HS-27A (cell line): ENCODE measurements around the gene KRTAP16-1.
"Not testable (repeated sequence)": the region's sequence is repeated elsewhere in the genome, so short reads cannot be mapped to it uniquely, and the experiment has no call there.

ENCODE experiments used
- DNase-seq: peaks from one replicate; pipeline ENCODE4 v3.0.0-alpha.2; 2012; ENCODE audit warnings: low read depth, missing footprints

Gene KRTAP16-1, protein sequence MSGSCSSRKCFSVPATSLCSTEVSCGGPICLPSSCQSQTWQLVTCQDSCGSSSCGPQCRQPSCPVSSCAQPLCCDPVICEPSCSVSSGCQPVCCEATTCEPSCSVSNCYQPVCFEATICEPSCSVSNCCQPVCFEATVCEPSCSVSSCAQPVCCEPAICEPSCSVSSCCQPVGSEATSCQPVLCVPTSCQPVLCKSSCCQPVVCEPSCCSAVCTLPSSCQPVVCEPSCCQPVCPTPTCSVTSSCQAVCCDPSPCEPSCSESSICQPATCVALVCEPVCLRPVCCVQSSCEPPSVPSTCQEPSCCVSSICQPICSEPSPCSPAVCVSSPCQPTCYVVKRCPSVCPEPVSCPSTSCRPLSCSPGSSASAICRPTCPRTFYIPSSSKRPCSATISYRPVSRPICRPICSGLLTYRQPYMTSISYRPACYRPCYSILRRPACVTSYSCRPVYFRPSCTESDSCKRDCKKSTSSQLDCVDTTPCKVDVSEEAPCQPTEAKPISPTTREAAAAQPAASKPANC

DNA sequence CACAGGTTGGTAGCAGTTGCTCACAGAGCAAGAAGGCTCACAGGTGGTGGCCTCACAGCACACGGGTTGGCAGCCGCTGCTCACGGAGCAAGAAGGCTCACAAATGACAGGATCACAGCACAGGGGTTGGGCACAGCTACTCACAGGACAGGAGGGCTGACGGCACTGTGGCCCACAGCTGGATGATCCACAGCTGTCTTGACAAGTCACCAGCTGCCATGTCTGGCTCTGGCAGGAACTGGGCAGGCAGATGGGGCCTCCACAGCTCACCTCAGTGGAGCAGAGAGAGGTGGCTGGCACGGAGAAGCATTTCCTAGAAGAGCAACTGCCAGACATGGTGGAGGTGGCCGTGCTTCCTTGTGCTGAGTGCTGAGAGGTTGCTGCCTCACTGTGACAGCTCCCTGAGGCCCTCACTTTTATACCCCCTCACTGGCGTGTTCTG, at the start of gene KRTAP16-1:
Gene KRTAP16-1 (minus strand): TSS at position 392 of the 442 bp plus-strand sequence. CDS start 56 bp downstream, at position 336.
- DNase-seq = no peak

DNA sequence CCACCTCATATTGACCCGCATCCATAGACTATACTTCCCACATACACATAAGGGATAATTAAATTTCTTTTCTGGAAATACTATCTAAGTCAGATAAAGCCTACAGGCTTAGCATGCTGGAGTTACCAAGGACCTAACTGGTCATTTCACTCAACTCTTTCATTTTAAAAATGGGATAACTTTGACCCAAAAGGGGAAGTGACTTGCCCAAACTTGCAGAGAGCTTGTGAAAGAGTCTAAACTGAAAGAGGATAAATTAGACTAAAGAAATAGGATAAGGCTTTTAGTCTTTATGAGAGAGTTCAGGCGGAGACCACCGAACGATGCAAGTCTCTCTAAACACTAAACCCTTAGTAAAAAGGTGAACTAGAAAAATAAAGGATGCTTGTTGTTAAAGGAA, 45.4 kb upstream of the KRTAP16-1 start:
- DNase-seq = no peak

DNA sequence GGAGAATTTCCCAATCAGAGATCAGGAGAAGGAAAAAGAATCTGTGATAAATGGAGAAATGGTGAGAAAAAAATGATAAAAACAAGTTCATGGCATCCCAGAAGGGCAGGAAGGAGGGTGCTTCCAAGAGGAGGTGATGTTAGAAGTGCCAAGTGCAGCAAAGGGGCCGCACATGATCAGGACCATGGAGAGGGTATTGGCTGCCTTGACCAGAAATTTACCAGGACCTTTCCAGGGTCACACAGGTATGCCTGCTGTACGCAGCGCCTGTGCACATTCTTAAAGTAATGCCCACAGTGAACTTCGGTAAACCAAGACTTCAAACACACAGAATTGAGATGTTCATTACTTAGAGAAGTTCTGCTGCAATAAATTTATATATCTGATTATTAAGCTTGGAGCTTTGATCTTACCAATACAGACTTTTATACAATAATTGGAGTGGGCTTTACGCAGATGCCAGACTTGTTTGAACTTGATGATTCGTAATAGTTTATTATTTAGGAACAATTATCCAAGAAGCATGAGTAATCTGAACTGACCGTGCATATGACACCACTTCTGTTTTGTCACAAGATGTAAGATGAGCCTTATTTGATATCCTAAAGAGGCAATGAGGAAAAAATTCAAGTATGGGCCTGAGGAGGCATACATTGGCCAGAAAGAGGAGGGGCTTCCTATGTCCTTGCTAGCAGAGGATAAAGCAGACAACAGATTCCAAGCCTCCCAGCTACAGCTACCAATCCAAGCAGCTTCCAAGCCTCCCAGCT, 43.7 kb upstream of the KRTAP16-1 start:
- no peak for DNase-seq

DNA sequence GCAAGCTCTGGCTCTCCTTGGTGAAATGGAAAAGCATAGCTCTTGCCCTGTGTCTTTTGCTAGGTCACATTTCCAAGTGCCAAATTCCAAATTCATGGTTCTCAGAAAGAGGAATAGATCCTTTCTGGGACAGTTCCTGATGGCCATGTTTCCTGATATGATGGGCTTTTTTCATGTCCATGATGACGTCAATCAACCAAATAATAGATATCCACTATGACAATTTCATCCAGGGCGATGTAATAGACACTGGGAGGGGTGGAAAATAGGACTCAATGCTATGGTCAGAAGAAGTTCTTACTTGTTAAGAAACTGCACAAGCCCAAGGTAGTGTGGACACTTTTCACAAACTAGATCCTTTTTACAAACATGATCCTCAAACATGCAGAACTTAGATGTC, 42.1 kb upstream of the KRTAP16-1 start:
- DNase-seq = no peak

DNA sequence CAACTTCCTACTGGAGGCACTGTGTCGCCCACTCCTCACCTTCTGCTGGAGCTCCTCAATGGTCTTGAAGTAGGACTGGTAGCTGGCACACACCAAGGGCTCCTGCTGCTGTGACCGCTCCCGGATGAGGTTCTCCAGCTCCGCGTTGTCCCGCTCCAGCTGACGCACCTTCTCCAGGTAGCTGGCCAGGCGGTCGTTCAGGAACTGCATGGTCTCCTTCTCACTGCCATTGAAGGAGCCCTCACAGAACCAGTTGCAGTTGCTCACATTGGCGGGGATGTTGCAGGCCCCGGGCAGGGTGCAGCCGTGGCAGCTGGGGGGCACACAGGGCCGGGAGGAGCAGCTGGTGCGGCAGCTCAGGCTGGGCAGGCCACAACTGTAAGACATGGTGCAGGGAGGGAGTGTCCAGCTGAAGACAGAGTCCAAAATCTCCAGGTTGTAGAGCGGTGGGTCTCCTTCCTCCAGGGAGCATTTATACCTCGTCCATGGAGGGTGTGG, 41.3 kb upstream of the KRTAP16-1 start, which contains the start of gene KRT33A:
Gene KRT33A (minus strand): TSS at position 448 of the 498 bp plus-strand sequence. CDS start 61 bp downstream, at position 387.
- DNase-seq = not testable (repeated sequence)

DNA sequence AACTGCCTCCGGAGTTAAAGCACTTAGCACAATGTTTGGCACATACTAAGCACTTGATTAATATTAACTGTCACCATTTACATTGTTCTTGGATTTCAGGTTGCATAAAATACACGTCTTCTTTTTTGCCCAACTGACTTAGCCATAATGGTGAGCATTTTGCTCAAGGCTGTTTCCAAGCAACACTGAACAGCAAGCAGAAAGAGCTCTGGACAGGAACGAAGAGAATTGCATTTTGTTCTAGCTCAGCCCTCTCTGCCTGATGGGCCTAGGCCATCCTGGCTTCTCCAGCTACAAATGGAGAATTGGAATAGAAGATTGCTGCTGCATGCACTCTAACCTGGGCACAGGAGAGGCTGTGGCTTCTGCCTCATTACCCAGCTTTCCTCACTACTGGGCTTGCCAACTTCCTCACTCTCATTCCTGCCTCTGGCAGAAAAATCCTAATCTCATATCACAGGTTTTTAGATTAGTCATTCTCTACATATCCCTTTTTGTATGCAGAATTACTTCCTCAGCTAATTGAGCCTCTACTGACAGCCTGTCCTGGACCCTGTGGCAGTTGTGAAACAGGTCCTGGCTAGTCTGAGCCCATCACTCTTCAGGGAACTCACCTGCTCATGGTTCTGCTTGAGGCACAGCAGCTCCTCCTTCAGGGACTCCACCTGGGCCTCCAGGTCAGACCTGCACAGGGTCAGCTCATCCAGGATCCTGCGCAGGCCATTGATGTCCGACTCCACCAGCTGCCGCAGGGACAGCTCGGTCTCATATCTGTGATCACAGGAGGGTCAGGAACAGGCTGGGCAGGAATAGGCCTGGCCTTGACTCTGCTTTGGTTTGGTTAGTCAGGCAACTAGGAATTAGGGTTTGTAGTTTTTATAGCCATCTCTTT, 39.0 kb upstream of the KRTAP16-1 start:
- no peak for DNase-seq

DNA sequence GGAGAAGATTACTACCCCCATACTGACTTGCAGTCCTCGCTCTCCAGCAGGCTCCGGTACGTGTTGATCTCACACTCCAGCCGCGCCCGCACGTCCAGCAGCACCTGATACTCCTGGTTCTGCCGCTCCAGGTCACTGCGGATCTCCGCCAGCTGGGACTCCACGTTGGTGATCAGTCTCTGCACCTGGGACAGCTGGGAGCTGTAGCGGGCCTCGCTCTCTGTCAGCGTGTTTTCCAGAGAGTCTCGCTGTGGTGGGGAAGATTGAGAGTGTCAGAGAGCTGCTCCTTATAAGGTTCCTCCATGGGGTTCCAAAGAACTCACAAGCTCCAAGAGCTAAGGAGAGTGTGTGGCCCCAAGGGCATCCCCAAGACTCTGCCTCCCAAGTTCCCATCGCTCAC, 37.3 kb upstream of the KRTAP16-1 start:
- not testable (repeated sequence) for DNase-seq

DNA sequence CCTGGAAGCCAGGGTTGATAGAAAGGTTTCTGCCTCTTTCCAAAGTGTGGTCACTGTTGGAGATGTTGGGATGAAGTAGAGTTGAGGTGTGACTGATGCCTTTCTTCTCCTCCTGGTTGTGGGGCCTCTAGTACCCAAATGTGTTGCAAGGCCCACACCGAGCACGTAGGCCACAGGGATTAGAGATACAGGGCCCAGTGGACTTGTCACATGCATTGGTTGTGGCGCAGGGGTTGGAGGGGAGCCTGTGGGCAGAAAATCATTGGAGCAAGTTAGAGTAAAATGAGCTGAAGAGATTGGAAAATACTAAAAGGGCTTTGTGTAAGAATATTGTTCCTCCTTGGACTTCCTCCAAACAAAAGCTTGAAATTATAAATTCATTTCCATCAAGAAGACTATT, 36.9 kb upstream of the KRTAP16-1 start:
- no peak for DNase-seq

DNA sequence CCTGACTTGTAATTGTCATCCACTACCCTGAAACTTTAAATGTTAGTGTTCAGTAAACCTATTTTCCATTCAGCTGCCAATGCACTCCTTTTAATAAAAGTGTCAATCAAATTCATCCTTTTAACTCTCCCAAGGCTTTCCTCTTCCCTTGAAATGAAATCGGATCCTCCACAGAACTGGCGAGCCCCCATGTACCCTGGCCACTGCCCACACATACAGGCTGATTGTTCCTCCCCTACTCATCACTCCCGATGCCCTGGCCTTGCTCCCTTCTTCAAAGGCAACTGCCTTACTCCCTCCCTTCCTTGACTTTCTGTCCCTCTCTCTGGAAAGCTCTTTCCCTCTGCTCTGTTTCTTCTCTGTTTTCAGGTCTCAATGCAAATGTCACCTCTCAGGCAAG, 33.9 kb upstream of the KRTAP16-1 start:
- DNase-seq = no peak

DNA sequence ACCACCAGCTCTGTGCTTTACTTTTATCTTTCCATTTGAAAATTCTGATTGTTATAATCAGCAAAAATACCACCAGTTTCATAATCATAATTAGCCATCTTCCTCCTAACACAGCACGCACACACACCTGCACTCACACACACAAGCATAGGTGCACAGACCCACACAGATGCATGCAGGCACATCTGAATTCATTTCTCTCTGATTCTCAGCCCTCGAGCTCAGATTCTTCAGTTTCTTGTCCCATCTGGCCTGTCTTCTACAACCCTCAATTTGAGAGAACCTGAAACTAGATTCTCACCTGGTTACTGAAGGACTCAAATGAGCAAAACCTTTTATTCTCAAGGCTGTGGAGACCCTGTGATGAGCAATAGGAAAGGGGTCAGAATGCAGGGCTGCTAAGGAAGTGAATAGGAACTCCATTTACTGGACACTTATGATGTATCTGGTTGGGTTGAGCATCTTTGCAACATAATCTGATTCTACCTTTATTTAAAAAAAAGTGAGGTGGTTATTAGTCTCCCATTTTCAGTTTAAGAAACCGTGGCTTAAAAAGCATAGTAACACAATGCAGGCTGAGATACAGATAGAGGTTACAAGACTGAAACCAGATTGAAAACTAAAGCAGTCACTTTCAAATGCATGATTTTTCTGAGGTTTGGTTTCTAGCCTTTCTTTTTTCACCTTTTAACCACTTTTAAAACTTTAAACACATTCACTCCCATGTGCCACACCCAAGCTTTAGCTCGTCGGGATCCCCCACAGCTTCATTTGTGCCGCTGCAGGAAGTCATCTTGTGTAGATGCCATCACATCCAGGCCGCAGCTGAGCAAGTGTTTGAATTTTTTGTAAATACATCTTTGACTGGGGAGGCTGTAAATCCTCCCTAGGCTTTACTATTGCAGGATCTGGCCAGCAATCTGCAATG, 32.1 kb upstream of the KRTAP16-1 start:
- DNase-seq = no peak

DNA sequence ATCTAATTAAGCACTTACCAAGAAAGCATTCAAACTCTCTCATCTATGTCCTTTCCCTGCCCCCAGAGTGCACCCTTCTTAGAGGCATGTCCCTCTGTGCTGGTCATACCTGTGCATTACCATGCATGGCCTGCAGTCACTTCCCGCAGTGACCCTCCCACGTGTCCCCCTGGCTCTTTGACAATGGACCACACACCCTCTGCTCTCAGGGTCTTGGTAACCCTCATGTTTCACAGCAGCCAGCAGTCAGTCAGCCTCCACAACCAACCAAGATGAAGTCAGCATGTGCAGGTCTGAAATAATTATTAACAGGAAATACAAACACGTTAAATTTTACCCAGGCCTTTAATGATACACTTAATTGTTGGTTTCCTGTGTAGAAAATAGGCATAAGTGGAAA, 31.4 kb upstream of the KRTAP16-1 start:
- DNase-seq = no peak

DNA sequence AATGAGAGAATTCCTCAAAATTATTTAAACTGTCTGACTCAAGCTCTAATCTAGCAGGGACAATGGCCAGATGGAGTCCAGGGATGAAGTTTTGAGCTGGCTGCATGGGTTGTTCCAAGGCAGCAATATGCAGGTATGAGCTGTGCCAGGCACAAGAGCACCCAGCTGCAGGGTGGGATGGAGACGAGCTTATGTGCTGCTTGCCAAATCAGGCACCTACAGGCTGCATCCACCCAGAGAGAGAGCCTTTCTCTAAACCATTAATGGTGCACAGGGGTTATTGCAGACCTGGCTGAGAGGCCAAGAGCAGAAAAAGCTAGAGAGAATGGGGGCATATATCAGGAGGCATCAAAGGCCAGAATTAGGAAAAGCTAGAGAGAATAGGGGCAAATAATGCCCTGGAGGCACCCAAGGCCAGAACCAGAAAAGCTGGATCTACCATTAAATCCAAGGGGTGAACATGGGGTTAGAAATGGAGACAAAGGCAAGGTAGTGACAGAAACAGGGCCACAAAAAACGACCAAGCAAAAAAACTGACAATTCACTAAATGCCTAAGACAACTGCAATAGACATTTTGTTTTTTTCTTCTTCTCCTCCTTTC, 30.6 kb upstream of the KRTAP16-1 start:
- no peak for DNase-seq

DNA sequence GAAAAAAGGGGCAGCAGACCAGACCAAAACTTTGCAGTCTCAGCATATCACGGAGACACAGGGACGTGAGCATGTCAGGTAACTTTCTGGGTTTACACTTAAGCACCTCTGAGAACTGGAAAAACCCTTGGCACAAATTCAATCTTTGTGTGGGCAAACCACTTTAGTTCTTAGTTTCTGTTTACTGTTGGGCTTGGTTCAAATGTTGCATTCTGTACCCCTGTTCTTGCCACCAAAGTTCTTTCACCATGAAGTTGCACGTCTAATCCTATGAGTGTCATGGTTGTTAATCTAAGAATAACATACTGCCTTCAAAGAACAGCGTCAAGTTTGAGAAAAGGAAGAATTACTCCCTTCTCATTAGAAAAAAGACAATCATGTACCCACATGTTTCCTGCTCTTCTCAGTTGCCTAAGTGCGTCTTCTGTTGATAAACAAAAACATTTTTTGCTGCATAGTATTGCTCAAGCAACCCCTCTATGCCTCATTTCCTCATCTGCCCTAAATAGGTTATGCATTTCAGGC, 29.9 kb upstream of the KRTAP16-1 start:
- no peak for DNase-seq

DNA sequence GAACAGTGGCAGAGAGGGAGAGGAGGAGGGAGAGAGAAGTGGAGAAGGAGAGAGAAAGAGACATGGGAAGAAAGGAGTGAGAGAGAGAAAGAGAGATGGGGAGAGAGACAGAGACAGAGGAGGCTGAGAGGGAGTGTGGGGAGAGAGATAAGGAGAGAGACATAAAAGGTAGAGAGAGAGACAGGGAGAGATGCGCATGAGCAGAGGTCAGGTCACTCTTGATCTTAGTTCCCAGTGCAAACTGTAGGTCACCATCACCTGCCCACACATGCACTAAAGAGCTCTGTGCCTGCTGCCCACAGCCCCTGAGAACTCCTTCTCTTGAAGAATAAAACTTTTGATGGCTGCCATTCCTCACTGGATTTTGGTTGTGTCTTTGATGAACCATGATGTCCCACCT, 26.6 kb upstream of the KRTAP16-1 start:
- no peak for DNase-seq

DNA sequence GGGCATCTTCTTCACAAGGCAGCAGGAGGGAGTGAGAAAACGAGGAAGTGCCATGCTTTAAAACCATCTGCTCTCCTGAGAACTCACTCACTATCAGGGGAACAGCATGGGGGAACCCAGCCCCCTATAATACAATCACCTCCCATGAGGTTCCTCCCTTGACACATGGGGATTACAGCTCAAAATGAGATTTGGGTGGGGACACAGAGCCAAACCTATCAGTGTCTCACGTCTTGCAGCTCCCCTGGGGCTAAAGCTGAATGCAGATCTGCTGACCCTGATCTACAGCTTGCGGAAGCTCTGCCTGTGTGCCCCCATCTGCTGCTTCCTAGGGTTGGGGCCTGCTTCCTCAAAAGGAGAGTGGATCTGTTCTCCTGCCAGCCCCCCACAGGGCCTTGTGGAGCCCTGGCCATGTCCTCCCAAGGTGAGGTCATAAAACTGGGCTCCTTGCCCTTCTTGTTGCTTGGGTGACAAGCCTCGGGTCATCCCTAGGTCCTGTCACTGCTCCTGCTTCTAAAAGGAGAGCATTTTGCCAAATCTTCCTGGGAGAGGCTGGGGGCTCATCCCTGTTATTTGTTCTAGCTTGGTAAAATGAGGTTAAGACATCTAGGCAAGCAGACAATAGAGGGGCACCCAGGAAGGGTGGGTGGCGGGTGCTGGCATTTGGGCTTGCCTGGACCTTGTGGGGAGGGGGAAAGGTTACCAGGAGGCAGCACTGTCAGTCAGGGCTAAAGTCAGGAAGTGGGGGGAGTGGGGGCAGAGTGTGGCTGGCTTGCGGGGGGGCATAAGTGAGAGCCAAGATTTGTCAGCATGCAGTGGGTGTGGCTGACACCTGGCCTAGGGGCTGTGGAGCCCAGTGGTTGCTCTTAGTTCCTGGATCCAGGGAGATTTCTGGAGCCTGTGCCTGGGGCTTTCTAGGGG, 25.5 kb upstream of the KRTAP16-1 start:
- DNase-seq = no peak

DNA sequence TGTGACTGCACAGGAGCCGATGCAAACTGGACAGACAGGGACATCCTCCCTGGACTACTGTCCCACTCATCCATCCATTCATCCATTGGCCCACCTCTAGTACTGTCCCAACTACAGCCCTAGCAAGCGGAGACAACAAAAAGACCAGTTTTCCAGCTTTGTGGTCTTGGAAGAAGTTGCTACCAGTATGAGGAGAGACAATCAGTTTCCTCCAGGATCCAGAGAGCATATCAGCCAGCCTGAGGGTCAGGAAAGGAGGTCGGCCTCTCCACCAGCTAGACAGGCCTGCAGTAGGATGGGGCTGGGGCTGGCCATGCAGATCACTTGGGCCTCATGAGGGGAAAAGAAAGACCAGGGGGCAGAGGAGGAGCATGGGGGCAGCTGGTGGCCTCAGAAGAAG, 24.7 kb upstream of the KRTAP16-1 start:
- no peak for DNase-seq

DNA sequence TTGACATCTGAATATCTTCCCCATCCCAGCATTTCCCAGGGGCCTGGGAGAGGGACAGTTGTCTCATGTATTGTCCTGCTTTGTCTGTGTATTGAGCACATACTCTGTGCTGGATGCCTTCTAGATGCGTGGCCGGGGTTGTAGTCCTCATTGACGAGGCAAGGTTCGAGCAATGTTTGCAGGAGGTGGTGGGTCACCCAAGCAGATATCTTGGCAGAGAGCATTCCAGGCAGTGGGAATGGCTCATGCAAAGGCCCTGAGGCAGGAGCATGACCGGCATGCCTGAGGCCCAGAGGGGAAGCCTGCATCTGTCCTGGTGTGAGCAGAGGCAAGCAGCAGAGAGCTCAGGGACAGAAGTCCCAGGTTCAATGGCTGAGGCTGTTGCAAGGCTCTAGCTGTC, 24.0 kb upstream of the KRTAP16-1 start:
- DNase-seq = no peak

DNA sequence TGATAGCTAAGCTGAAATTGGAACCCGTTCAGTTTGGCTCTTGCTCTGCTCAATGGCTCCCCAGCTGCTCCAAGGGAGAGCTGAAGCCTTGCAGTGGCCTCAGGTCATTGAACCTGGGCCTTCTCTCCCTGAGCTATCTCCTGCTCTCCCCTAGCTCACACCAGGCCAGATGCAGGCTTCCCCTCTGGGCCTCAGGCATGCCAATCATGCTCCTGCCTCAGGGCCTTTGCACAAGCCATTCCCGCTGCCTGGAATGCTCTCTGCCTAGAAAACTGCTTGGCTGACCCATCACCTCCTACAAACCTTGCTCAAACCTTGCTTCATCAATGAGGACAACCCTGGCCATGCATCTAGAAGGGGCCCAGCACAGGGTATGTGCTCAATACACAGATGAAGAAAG, 23.1 kb upstream of the KRTAP16-1 start:
- DNase-seq = no peak

DNA sequence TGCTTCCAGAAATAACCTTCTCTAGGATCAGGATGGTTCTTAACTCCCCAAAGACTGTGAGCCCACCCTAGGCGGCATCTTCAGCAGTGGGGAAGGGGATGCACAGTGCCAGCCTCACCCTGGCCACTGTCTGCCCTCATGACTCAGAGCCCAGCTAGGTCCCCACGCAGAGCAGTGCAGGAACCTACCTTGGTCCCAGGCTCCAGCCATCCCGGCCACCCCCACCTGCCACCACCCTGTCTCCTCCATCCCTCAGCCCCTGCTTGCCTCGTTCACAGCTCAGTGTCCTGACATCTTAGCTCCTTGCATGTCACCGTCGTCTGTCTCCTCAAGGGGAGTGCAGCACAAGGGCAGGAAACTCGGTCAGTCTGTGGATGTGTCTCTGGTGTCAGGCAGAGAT, 22.5 kb upstream of the KRTAP16-1 start:
- DNase-seq = no peak
